Fibroblast of lung (primary cell): ENCODE data around the gene MAPT. TPM values are rescaled to one million over a fixed set of nuclear protein-coding genes. Genes with fewer than 3 reads are reported as not detected.

Experiments
- DNase-seq, 2 donors: peaks; one replicate each; pipeline versions ENCODE4 v3.0.0 to v3.0.0-alpha.2; 2010; ENCODE audit warnings: low read depth in 2 of 2
- H2AFZ ChIP-seq: 2 replicates; pipeline ENCODE4 v1.5.1; 2012; ENCODE audit warnings: low read length, control low read depth, inconsistent platforms
- H3K27ac ChIP-seq: 2 replicates; pipeline ENCODE4 v1.5.1; 2011; ENCODE audit warnings: low read length, control low read depth; ENCODE audit not compliant: insufficient read depth
- H3K27me3 ChIP-seq: 2 replicates; pipeline ENCODE4 v1.5.1; 2011; ENCODE audit warnings: mild to moderate bottlenecking, low read length; ENCODE audit not compliant: control insufficient read depth, insufficient read depth
- H3K36me3 ChIP-seq: 2 replicates; pipeline ENCODE4 v1.5.1; 2011; ENCODE audit warnings: low read length; ENCODE audit not compliant: control insufficient read depth, insufficient read depth
- H3K4me1 ChIP-seq: 2 replicates; pipeline ENCODE4 v1.5.1; 2011; ENCODE audit warnings: low read length; ENCODE audit not compliant: control insufficient read depth, insufficient read depth; ENCODE audit errors: extremely low read depth
- H3K4me2 ChIP-seq: 2 replicates; pipeline ENCODE4 v1.5.1; 2011; ENCODE audit warnings: low read length, control low read depth; ENCODE audit not compliant: insufficient read depth; ENCODE audit errors: extremely low read depth
- H3K4me3 ChIP-seq, 4 experiments: fragments of 200-600 bp in 1 of 4; sonication (generic) in 1 of 4; replicated peaks in 1 of 4; 2 replicates each; pipeline ENCODE4 v1.5.1; 2011 to 2016; ENCODE audit warnings: low read length in 4 of 4, low read depth in 3 of 4, mild to moderate bottlenecking in 3 of 4, control low read depth in 2 of 4, inconsistent platforms in 1 of 4, mixed read lengths in 1 of 4; ENCODE audit not compliant: insufficient read depth in 1 of 4; ENCODE audit errors: control extremely low read depth in 1 of 4
- H3K79me2 ChIP-seq: 2 replicates; pipeline ENCODE4 v1.5.1; 2012; ENCODE audit warnings: mild to moderate bottlenecking, low read length, inconsistent platforms; ENCODE audit not compliant: control insufficient read depth, insufficient read depth
- H3K9ac ChIP-seq: 2 replicates; pipeline ENCODE4 v1.5.1; 2011; ENCODE audit warnings: mild to moderate bottlenecking, low read length, control low read depth; ENCODE audit not compliant: insufficient read depth
- H3K9me3 ChIP-seq: 2 replicates; pipeline ENCODE4 v1.5.1; 2012; ENCODE audit warnings: low read depth, low read length; ENCODE audit not compliant: control insufficient read depth, insufficient read depth
- H4K20me1 ChIP-seq: 2 replicates; pipeline ENCODE4 v1.5.1; 2011; ENCODE audit warnings: low read length; ENCODE audit not compliant: control insufficient read depth, insufficient read depth; ENCODE audit errors: extremely low read depth
- EZH2 ChIP-seq: IDR thresholded peaks from 2 replicates; pipeline ENCODE4 v1.5.1; 2012; ENCODE audit warnings: low read length, control low read depth, mild to moderate bottlenecking; ENCODE audit errors: missing control alignments
- polyA plus RNA-seq, 2 donors: library from polyadenylated mRNA; depleted of rRNA in 1 of 2; stranded (reverse) in 1 of 2; unstranded in 1 of 2; fragments of >200 nt; gene quantifications; 2 replicates each; pipeline ENCODE4 v1.2.1, GENCODE V29; 2011 to 2012; ENCODE audit warnings: missing spikeins in 1 of 2
- total RNA-seq: library from RNA; depleted of rRNA; stranded (reverse); fragments of >200 nt; gene quantifications from 2 replicates; pipeline ENCODE4 v1.2.1, GENCODE V29; 2014
- TF ChIP-seq, protein P1 (sequence below), 2 donors: IDR thresholded peaks in 1 of 2; conservative IDR thresholded peaks in 1 of 2; 1 replicate in 1 of 2; 2 replicates in 1 of 2; pipeline ENCODE4 v1.5.1; 2011 to 2012; ENCODE audit warnings: low read length in 2 of 2, control low read depth in 1 of 2, inconsistent platforms in 1 of 2, low read depth in 1 of 2, mild to moderate bottlenecking in 1 of 2

Gene MAPT
- total and polyA plus RNA-seq, 2 donors (not counting 1 experiment from before 2014, with no cell fraction given): 0.09 to 0.50 TPM

DNA sequence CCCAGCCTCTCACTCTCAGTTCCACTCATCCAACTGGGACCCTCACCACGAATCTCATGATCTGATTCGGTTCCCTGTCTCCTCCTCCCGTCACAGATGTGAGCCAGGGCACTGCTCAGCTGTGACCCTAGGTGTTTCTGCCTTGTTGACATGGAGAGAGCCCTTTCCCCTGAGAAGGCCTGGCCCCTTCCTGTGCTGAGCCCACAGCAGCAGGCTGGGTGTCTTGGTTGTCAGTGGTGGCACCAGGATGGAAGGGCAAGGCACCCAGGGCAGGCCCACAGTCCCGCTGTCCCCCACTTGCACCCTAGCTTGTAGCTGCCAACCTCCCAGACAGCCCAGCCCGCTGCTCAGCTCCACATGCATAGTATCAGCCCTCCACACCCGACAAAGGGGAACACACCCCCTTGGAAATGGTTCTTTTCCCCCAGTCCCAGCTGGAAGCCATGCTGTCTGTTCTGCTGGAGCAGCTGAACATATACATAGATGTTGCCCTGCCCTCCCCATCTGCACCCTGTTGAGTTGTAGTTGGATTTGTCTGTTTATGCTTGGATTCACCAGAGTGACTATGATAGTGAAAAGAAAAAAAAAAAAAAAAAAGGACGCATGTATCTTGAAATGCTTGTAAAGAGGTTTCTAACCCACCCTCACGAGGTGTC is 131.3 kb downstream of the MAPT start:
- Histone ChIP-seq H3K4me1 (no peaks in the 10 kb centered on the region), H3K4me3 (no peak overlapping the region), H2AFZ (no peak overlapping the region), H3K4me2 (no peak overlapping the region), H3K27me3 (no peaks in the 10 kb centered on the region), H3K27ac (no peak overlapping the region), H4K20me1 (peaks cover 1% of the 10 kb centered on the region), H3K79me2 (no peaks in the 10 kb centered on the region), H3K9ac (no peak overlapping the region), H3K9me3 (no peaks in the 10 kb centered on the region), H3K36me3 (peaks cover 3% of the 10 kb centered on the region)
- no peak for DNase-seq
- TF ChIP-seq, protein P1, sequence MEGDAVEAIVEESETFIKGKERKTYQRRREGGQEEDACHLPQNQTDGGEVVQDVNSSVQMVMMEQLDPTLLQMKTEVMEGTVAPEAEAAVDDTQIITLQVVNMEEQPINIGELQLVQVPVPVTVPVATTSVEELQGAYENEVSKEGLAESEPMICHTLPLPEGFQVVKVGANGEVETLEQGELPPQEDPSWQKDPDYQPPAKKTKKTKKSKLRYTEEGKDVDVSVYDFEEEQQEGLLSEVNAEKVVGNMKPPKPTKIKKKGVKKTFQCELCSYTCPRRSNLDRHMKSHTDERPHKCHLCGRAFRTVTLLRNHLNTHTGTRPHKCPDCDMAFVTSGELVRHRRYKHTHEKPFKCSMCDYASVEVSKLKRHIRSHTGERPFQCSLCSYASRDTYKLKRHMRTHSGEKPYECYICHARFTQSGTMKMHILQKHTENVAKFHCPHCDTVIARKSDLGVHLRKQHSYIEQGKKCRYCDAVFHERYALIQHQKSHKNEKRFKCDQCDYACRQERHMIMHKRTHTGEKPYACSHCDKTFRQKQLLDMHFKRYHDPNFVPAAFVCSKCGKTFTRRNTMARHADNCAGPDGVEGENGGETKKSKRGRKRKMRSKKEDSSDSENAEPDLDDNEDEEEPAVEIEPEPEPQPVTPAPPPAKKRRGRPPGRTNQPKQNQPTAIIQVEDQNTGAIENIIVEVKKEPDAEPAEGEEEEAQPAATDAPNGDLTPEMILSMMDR (conservative IDR thresholded peaks at IDR 0.05 in 1 of 2, IDR thresholded peaks at IDR 0.05 in 1 of 2; ENCODE audit: low read depth in 1 of 2, low read length in 2 of 2): no peak
- TF ChIP-seq EZH2: no peak

DNA sequence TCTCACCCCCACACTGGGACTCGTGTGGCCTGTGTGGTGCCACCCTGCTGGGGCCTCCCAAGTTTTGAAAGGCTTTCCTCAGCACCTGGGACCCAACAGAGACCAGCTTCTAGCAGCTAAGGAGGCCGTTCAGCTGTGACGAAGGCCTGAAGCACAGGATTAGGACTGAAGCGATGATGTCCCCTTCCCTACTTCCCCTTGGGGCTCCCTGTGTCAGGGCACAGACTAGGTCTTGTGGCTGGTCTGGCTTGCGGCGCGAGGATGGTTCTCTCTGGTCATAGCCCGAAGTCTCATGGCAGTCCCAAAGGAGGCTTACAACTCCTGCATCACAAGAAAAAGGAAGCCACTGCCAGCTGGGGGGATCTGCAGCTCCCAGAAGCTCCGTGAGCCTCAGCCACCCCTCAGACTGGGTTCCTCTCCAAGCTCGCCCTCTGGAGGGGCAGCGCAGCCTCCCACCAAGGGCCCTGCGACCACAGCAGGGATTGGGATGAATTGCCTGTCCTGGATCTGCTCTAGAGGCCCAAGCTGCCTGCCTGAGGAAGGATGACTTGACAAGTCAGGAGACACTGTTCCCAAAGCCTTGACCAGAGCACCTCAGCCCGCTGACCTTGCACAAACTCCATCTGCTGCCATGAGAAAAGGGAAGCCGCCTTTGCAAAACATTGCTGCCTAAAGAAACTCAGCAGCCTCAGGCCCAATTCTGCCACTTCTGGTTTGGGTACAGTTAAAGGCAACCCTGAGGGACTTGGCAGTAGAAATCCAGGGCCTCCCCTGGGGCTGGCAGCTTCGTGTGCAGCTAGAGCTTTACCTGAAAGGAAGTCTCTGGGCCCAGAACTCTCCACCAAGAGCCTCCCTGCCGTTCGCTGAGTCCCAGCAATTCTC is 132.1 kb downstream of the MAPT start:
- H3K4me2 ChIP-seq: no peak overlapping the region
- no peaks in the 10 kb centered on the region for H3K79me2 ChIP-seq
- no peak overlapping the region for H3K9ac ChIP-seq
- DNase-seq: no peak
- peaks cover 8% of the 10 kb centered on the region for H3K36me3 ChIP-seq
- H3K27me3 ChIP-seq: no peaks in the 10 kb centered on the region
- no peaks in the 10 kb centered on the region for H3K4me1 ChIP-seq
- H3K4me3 ChIP-seq: no peak overlapping the region
- H3K27ac ChIP-seq: no peak overlapping the region
- no peaks in the 10 kb centered on the region for H3K9me3 ChIP-seq
- no peak overlapping the region for H2AFZ ChIP-seq
- TF ChIP-seq, protein P1 (conservative IDR thresholded peaks at IDR 0.05 in 1 of 2, IDR thresholded peaks at IDR 0.05 in 1 of 2; ENCODE audit: low read depth in 1 of 2, low read length in 2 of 2): no peak
- TF ChIP-seq EZH2: no peak
- H4K20me1 ChIP-seq: peaks cover 1% of the 10 kb centered on the region

DNA sequence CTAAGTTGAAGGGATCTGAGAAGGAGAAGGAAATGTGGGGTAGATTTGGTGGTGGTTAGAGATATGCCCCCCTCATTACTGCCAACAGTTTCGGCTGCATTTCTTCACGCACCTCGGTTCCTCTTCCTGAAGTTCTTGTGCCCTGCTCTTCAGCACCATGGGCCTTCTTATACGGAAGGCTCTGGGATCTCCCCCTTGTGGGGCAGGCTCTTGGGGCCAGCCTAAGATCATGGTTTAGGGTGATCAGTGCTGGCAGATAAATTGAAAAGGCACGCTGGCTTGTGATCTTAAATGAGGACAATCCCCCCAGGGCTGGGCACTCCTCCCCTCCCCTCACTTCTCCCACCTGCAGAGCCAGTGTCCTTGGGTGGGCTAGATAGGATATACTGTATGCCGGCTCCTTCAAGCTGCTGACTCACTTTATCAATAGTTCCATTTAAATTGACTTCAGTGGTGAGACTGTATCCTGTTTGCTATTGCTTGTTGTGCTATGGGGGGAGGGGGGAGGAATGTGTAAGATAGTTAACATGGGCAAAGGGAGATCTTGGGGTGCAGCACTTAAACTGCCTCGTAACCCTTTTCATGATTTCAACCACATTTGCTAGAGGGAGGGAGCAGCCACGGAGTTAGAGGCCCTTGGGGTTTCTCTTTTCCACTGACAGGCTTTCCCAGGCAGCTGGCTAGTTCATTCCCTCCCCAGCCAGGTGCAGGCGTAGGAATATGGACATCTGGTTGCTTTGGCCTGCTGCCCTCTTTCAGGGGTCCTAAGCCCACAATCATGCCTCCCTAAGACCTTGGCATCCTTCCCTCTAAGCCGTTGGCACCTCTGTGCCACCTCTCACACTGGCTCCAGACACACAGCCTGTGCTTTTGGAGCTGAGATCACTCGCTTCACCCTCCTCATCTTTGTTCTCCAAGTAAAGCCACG is 133.0 kb downstream of the MAPT start:
- no peak overlapping the region for H3K27ac ChIP-seq
- no peaks in the 10 kb centered on the region for H3K4me1 ChIP-seq
- peaks cover 1% of the 10 kb centered on the region for H4K20me1 ChIP-seq
- H3K27me3 ChIP-seq: no peaks in the 10 kb centered on the region
- no peaks in the 10 kb centered on the region for H3K9me3 ChIP-seq
- no peaks in the 10 kb centered on the region for H3K79me2 ChIP-seq
- H3K4me2 ChIP-seq: no peak overlapping the region
- TF ChIP-seq EZH2: no peak
- TF ChIP-seq, protein P1 (conservative IDR thresholded peaks at IDR 0.05 in 1 of 2, IDR thresholded peaks at IDR 0.05 in 1 of 2; ENCODE audit: low read depth in 1 of 2, low read length in 2 of 2): no peak
- H3K9ac ChIP-seq: no peak overlapping the region
- no peak overlapping the region for H3K4me3 ChIP-seq
- no peak for DNase-seq
- H3K36me3 ChIP-seq: peaks cover 10% of the 10 kb centered on the region
- H2AFZ ChIP-seq: no peak overlapping the region
